CD14-positive monocyte (primary cell): ENCODE results near the gene ANKRD13A. TPM values are rescaled to one million over a fixed set of nuclear protein-coding genes. Genes with fewer than 3 reads are reported as not detected.
"Not testable (repeated sequence)": the region's sequence is repeated elsewhere in the genome, so short reads cannot be mapped to it uniquely, and the experiment has no call there.

Experiments used
- DNase-seq, 3 donors: peaks; one replicate each; pipeline ENCODE4 v3.0.0-alpha.2; 2011 to 2022
- H2AFZ ChIP-seq: 2 replicates; pipeline ENCODE4 v1.6.0; 2012; ENCODE audit warnings: mild to moderate bottlenecking, low read depth, low read length, inconsistent platforms; ENCODE audit not compliant: insufficient read depth, poor library complexity, severe bottlenecking
- H3K27ac ChIP-seq, 2 donors: 1 replicate in 1 of 2; 2 replicates in 1 of 2; pipeline ENCODE4 v1.5.1; 2012 to 2013; ENCODE audit warnings: low read length in 2 of 2, control low read depth in 1 of 2, inconsistent platforms in 1 of 2, low read depth in 1 of 2, mild to moderate bottlenecking in 1 of 2
- H3K27me3 ChIP-seq, 2 donors: one replicate each; pipeline versions ENCODE4 v1.6.0 to v1.6.1; 2011 to 2013; ENCODE audit warnings: low read length in 2 of 2; ENCODE audit not compliant: control insufficient read depth in 2 of 2, insufficient read depth in 2 of 2
- H3K36me3 ChIP-seq, 2 donors: replicated peaks in 1 of 2; 1 replicate in 1 of 2; 2 replicates in 1 of 2; pipeline versions ENCODE4 v1.5.1 to v1.6.1; 2012 to 2013; ENCODE audit warnings: low read length in 2 of 2, control low read depth in 1 of 2, inconsistent platforms in 1 of 2, mild to moderate bottlenecking in 1 of 2; ENCODE audit not compliant: insufficient read depth in 2 of 2, control insufficient read depth in 1 of 2
- H3K4me1 ChIP-seq, 2 donors: 1 replicate in 1 of 2; 2 replicates in 1 of 2; pipeline versions ENCODE4 v1.5.1 to v1.6.1; 2012 to 2013; ENCODE audit warnings: low read length in 2 of 2, control low read depth in 1 of 2, inconsistent platforms in 1 of 2, mild to moderate bottlenecking in 1 of 2, moderate library complexity in 1 of 2; ENCODE audit not compliant: insufficient read depth in 2 of 2, control insufficient read depth in 1 of 2
- H3K4me2 ChIP-seq: replicated peaks from 2 replicates; pipeline ENCODE3; 2012; ENCODE audit warnings: low read length, moderate library complexity, mild to moderate bottlenecking; ENCODE audit not compliant: poor library complexity, severe bottlenecking; ENCODE audit errors: extremely low read depth
- H3K4me3 ChIP-seq, 3 experiments: fragments of 200-600 bp in 1 of 3; sonication (generic) in 1 of 3; replicated peaks in 1 of 3; 1 replicate in 2 of 3; 2 replicates in 1 of 3; pipeline ENCODE4 v1.5.1; 2011 to 2013; ENCODE audit warnings: low read length in 3 of 3, mild to moderate bottlenecking in 3 of 3, control low read depth in 2 of 3, low read depth in 2 of 3, inconsistent platforms in 1 of 3, moderate library complexity in 1 of 3
- H3K79me2 ChIP-seq: 2 replicates; pipeline ENCODE4 v1.6.0; 2012; ENCODE audit warnings: mild to moderate bottlenecking, control low read depth, inconsistent platforms, low read length, moderate library complexity; ENCODE audit not compliant: insufficient read depth
- H3K9ac ChIP-seq: 2 replicates; pipeline ENCODE4 v1.6.0; 2017; ENCODE audit warnings: low read length, mild to moderate bottlenecking; ENCODE audit not compliant: insufficient read depth, poor library complexity, severe bottlenecking
- H3K9me3 ChIP-seq, 2 donors: replicated peaks in 1 of 2; 1 replicate in 1 of 2; 2 replicates in 1 of 2; pipeline versions ENCODE4 v1.5.1 to v1.6.1; 2012 to 2013; ENCODE audit warnings: low read length in 2 of 2, control low read depth in 1 of 2; ENCODE audit not compliant: control insufficient read depth in 1 of 2, insufficient read depth in 1 of 2
- H4K20me1 ChIP-seq: 2 replicates; pipeline ENCODE4 v1.6.0; 2012; ENCODE audit warnings: mild to moderate bottlenecking, low read length, control low read depth, moderate library complexity; ENCODE audit not compliant: insufficient read depth
- H3K27ac Mint-ChIP-seq, 7 donors: one replicate each; pipeline ENCODE4 v1.8.0; 2020; ENCODE audit warnings: mild to moderate bottlenecking in 7 of 7, mixed read lengths in 7 of 7, moderate library complexity in 6 of 7, inconsistent platforms in 2 of 7
- H3K27me3 Mint-ChIP-seq, 3 donors: one replicate each; pipeline ENCODE4 v1.8.0; 2021 to 2022; ENCODE audit warnings: low read depth in 3 of 3, mild to moderate bottlenecking in 3 of 3, mixed read lengths in 3 of 3, moderate library complexity in 3 of 3, inconsistent platforms in 1 of 3
- H3K36me3 Mint-ChIP-seq, 2 donors: one replicate each; pipeline ENCODE4 v1.8.0; 2020; ENCODE audit warnings: mixed read lengths in 2 of 2, inconsistent platforms in 1 of 2, mild to moderate bottlenecking in 1 of 2
- H3K4me1 Mint-ChIP-seq: one replicate; pipeline ENCODE4 v1.8.0; 2020; ENCODE audit warnings: mild to moderate bottlenecking, mixed read lengths
- H3K4me3 Mint-ChIP-seq, 2 donors: one replicate each; pipeline ENCODE4 v1.8.0; 2020; ENCODE audit warnings: mild to moderate bottlenecking in 2 of 2, mixed read lengths in 2 of 2, moderate library complexity in 1 of 2
- H3K9me3 Mint-ChIP-seq, 7 donors: one replicate each; pipeline ENCODE4 v1.8.0; 2020 to 2022; ENCODE audit warnings: mixed read lengths in 7 of 7, mild to moderate bottlenecking in 6 of 7, moderate library complexity in 6 of 7, inconsistent platforms in 2 of 7
- WGBS: methylation state at CpG from one replicate; pipeline ENCODE4 v1.1.5; 2013; ENCODE audit warnings: missing lambda C conversion rate; ENCODE audit not compliant: insufficient coverage; 5-methylcytosine and 5-hydroxymethylcytosine counted together
- intact Hi-C, 2 donors: fragments of 100-400 bp; cut with micrococcal nuclease; formaldehyde crosslinking; loops; one replicate each; pipeline versions ENCODE4 v1.15.0 to v1.15.1; 2023
- polyA plus RNA-seq, 3 donors: library from polyadenylated mRNA; depleted of rRNA in 1 of 3; unstranded in 2 of 3; stranded (reverse) in 1 of 3; fragments of 300-500 nt in 2 of 3; fragments of >200 nt in 1 of 3; fragmentation: Illumina TruSeq in 2 of 3; gene quantifications; 1 replicate in 2 of 3; 2 replicates in 1 of 3; pipeline ENCODE4 v1.2.3, GENCODE V29; 2012 to 2021
- TF ChIP-seq, protein P1 (sequence below): fragments of 200-600 bp; IDR thresholded peaks from one replicate; pipeline ENCODE4 v1.8.0; 2022; ENCODE audit warnings: antibody characterized with exemption, mild to moderate bottlenecking

Gene ANKRD13A
- polyA plus RNA-seq, 3 donors: 42.8 to 89.3 (median 46.8) TPM

DNA sequence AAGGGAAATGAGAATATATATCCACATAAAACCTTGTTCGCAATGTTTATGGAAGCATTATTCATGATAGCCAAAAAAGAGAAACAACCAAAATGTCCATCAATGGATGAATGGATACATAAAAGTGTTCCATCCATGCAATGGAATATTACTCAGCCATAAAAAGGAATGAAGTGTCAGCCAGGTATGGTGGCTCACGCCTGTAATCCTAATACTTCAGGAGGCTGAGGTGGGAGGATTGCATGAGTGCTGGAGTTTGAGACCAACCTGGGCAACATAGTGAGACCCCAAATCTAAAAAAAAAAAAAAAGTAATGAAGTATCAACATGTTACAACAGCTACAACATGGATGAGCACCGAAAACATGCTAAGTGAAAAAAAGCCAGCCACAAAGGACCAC is 72.7 kb downstream of the ANKRD13A start:
- H3K4me3 ChIP-seq: no peak overlapping the region
- H3K27ac Mint-ChIP-seq: no peak overlapping the region
- H3K36me3 ChIP-seq: no peaks in the 10 kb centered on the region
- no peak overlapping the region for H3K4me2 ChIP-seq
- H3K79me2 ChIP-seq: no peaks in the 10 kb centered on the region
- H3K27me3 ChIP-seq: no peaks in the 10 kb centered on the region
- no peak overlapping the region for H3K9ac ChIP-seq
- H3K27me3 Mint-ChIP-seq: peaks cover 3 to 6% (median 3%) of the 10 kb centered on the region in 3 donors
- intact Hi-C loops: no loop called here
- H3K4me3 Mint-ChIP-seq: no peak overlapping the region
- H4K20me1 ChIP-seq: no peaks in the 10 kb centered on the region
- H3K9me3 ChIP-seq: no peaks in the 10 kb centered on the region
- TF ChIP-seq, protein P1, sequence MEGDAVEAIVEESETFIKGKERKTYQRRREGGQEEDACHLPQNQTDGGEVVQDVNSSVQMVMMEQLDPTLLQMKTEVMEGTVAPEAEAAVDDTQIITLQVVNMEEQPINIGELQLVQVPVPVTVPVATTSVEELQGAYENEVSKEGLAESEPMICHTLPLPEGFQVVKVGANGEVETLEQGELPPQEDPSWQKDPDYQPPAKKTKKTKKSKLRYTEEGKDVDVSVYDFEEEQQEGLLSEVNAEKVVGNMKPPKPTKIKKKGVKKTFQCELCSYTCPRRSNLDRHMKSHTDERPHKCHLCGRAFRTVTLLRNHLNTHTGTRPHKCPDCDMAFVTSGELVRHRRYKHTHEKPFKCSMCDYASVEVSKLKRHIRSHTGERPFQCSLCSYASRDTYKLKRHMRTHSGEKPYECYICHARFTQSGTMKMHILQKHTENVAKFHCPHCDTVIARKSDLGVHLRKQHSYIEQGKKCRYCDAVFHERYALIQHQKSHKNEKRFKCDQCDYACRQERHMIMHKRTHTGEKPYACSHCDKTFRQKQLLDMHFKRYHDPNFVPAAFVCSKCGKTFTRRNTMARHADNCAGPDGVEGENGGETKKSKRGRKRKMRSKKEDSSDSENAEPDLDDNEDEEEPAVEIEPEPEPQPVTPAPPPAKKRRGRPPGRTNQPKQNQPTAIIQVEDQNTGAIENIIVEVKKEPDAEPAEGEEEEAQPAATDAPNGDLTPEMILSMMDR: no peak
- no peak overlapping the region for H3K27ac ChIP-seq
- peaks cover 8 to 14% of the 10 kb centered on the region in 2 donors for H3K4me1 ChIP-seq
- WGBS: no CpG with 5 or more reads among the region's 3 CpGs
- H2AFZ ChIP-seq: no peak overlapping the region
- H3K9me3 Mint-ChIP-seq: peaks cover 0 to 6% (median 2%) of the 10 kb centered on the region in 7 donors
- no peak for DNase-seq
- H3K4me1 Mint-ChIP-seq: peaks cover 21% of the 10 kb centered on the region
- no peaks in the 10 kb centered on the region for H3K36me3 Mint-ChIP-seq

DNA sequence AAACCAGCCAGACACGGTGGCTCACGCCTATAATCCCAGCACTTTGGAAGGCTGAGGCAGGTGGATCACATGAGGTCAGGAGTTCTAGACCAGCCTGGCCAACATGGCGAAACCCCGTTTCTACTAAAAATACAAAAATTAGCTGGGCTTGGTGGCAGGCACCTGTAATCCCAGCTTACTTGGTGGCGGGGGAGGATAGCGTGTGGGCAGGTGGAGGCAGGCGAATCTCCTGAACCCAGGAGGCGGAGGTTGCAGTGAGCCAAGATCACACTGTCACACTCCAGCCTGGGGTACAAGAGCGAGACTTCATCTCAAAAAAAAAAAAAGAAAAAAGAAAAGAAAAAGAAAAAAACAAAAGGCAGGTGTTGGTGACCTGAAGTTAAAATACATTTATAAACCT is 73.4 kb downstream of the ANKRD13A start:
- Mint-ChIP-seq H3K4me3 (peak overlapping the region; percentile 91 to 95), H3K4me1 (peaks cover 20% of the 10 kb centered on the region)
- H3K27ac Mint-ChIP-seq, H3K9me3 Mint-ChIP-seq, H3K36me3 ChIP-seq, H3K36me3 Mint-ChIP-seq, DNase-seq, H3K27me3 Mint-ChIP-seq, H3K27me3 ChIP-seq, intact Hi-C loops, H3K27ac ChIP-seq, H3K79me2 ChIP-seq, H4K20me1 ChIP-seq, H3K9me3 ChIP-seq: not testable (repeated sequence)
- H3K4me2 ChIP-seq: peak overlapping the region; percentile 79
- peak overlapping the region; percentile 58 for H3K9ac ChIP-seq
- H3K4me3 ChIP-seq: peak overlapping the region in 1 of 3 experiments; percentile 80
- peaks cover 8 to 14% of the 10 kb centered on the region in 2 donors for H3K4me1 ChIP-seq
- WGBS: 70% methylated on average over 2 of the region's 9 CpGs
- H2AFZ ChIP-seq: peak overlapping the region; percentile 94
